Esophagus squamous epithelium (tissue), 5 donors: ENCODE data around the gene AXIN1. TPM values are rescaled to one million over a fixed set of nuclear protein-coding genes. Genes with fewer than 3 reads are reported as not detected.

Experiments
- DNase-seq: peaks from one replicate; lab custom pipeline; 2025; lab: John Stamatoyannopoulos, UW
- H3K27ac ChIP-seq, 4 donors: fragments of 200-600 bp; sonication (generic); one replicate each; pipeline ENCODE4 v1.5.1; 2016 to 2019; ENCODE audit warnings: mild to moderate bottlenecking in 1 of 4
- H3K27me3 ChIP-seq, 4 donors: fragments of 200-600 bp; sonication (generic); 1 replicate in 3 of 4; 2 replicates in 1 of 4; pipeline versions ENCODE4 v1.5.1 to v1.6.0; 2017 to 2021; ENCODE audit warnings: antibody characterized with exemption in 1 of 4
- H3K36me3 ChIP-seq, 3 donors: fragments of 200-600 bp; sonication (generic); one replicate each; pipeline ENCODE4 v1.5.1; 2016 to 2019
- H3K4me1 ChIP-seq, 3 donors: fragments of 200-600 bp; sonication (generic); one replicate each; pipeline ENCODE4 v1.5.1; 2017 to 2019
- H3K4me3 ChIP-seq, 4 donors: fragments of 200-600 bp; sonication (generic); 1 replicate in 3 of 4; 2 replicates in 1 of 4; pipeline ENCODE4 v1.5.1; 2016 to 2019; ENCODE audit warnings: mild to moderate bottlenecking in 2 of 4, moderate library complexity in 1 of 4
- H3K9me3 ChIP-seq, 3 donors: fragments of 200-600 bp; sonication (generic); one replicate each; pipeline ENCODE4 v1.5.1; 2016 to 2019
- POLR2A ChIP-seq, 4 donors: fragments of 450-650 bp; IDR thresholded peaks; one replicate each; pipeline ENCODE4 v1.6.1; 2017; ENCODE audit warnings: antibody characterized with exemption in 4 of 4, mild to moderate bottlenecking in 4 of 4, moderate library complexity in 3 of 4
- WGBS, 2 donors: methylation state at CpG; one replicate each; pipeline ENCODE4 v1.1.5; 2018; 5-methylcytosine and 5-hydroxymethylcytosine counted together
- intact Hi-C: fragments of 100-400 bp; cut with DNase I; formaldehyde crosslinking; loops from one replicate; pipeline ENCODE4 v1.15.0; 2022
- total RNA-seq, 4 donors: library from RNA; depleted of rRNA; stranded (reverse); fragments of >200 nt; gene quantifications; one replicate each; pipeline ENCODE4 v1.1.0, GENCODE V29; 2016
- TF ChIP-seq, protein P1 (sequence below), 6 experiments: fragments of 450-650 bp in 4 of 6; fragments of 200-600 bp in 2 of 6; sonication (generic) in 2 of 6; IDR thresholded peaks; one replicate each; pipeline ENCODE4 v1.5.1; 2016 to 2019; ENCODE audit warnings: antibody characterized with exemption in 6 of 6, mild to moderate bottlenecking in 4 of 6, moderate library complexity in 4 of 6
- donor health status: DM: yes; HTN: yes; CAD: no.

The AXIN1 gene
- total RNA-seq, 4 donors from 2014 or later = 17.8 to 32.2 (median 22.2) TPM

DNA sequence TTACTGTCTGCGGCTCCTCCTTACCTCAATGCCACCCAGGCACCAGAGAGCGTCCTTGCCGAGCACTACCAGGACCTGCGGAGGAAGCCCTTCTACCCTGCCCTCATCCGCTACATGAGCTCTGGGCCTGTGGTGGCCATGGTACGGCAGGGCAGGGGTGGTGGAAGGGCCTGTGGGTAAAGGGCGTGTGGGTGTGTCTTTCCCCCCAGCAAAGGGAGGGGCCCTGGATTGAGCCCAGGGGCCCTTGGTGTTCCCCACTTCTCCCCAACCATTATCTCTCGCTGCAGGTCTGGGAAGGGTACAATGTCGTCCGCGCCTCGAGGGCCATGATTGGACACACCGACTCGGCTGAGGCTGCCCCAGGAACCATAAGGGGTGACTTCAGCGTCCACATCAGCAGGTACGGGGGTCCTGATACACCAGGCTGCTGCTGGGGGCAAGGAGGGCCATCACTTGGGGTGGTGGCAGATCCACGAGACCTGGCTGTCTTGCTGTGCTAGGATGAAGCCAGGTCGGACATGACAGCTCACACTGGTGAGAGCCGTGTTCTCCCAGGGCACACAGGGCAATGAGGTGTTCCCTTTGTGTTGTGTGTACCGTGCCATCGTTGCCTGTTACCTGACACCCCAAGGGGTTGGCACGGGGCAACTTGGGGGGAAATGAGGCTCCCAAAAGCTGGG is 47.0 kb upstream of the AXIN1 start:
- Histone ChIP-seq H3K27me3 (no peaks in the 10 kb centered on the region), H3K36me3 (no peaks in the 10 kb centered on the region), H3K9me3 (no peaks in the 10 kb centered on the region), H3K27ac (peak overlapping the region in 2 of 4 donors; percentile 78 to 97), H3K4me3 (no peak overlapping the region), H3K4me1 (peaks cover 11 to 58% (median 12%) of the 10 kb centered on the region in 3 donors)
- intact Hi-C loops = loop anchor here (10.0 kb wide), 1 partner anchor 95 kb away; no protein-coding TSS in a partner anchor
- TF ChIP-seq, protein P1, sequence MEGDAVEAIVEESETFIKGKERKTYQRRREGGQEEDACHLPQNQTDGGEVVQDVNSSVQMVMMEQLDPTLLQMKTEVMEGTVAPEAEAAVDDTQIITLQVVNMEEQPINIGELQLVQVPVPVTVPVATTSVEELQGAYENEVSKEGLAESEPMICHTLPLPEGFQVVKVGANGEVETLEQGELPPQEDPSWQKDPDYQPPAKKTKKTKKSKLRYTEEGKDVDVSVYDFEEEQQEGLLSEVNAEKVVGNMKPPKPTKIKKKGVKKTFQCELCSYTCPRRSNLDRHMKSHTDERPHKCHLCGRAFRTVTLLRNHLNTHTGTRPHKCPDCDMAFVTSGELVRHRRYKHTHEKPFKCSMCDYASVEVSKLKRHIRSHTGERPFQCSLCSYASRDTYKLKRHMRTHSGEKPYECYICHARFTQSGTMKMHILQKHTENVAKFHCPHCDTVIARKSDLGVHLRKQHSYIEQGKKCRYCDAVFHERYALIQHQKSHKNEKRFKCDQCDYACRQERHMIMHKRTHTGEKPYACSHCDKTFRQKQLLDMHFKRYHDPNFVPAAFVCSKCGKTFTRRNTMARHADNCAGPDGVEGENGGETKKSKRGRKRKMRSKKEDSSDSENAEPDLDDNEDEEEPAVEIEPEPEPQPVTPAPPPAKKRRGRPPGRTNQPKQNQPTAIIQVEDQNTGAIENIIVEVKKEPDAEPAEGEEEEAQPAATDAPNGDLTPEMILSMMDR (IDR thresholded peaks at IDR 0.05) = no peak
- TF ChIP-seq POLR2A (IDR thresholded peaks at IDR 0.05) = no peak
- DNase-seq = no peak
- 40 to 100% methylated on average over 1 of the region's 22 CpGs for WGBS, 2 donors

DNA sequence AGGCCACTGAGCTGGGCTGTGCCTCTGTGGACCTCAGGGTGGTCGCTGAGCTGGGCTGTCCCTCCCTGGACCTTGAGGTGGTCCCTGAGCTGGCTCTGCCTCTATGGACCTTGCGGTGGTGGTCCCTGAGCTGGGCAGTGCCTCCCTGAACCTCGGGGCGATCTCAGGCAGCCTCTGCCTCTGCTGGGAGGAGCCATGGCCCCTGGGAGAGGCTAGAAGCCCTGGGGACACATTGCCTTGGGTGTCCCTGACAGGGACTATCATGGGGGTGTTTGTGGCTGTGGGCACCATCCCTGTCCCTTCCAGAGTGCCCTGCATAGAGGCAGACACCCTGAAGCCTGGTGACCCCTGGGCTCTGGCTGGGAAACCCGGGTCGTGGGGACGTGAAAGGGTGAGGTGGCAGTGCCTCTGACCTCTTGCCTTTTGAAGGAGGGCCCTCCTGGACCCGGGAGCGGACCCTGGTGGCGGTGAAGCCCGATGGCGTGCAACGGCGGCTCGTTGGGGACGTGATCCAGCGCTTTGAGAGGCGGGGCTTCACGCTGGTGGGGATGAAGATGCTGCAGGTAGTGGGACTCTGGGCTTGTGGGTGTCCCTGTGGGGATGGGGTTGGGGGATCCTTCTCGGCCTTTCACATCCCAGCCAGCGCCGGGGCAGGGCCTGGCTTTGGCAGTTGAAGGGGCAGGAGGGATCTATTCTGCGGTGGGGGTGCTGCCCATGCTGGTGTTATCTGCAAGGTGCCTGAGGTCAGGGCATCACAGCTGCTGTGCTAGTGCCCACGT is 46.2 kb upstream of the AXIN1 start:
- Histone ChIP-seq H3K4me3 (no peak overlapping the region), H3K27ac (peak overlapping the region in 3 of 4 donors; percentile 69 to 88 (median 88)), H3K9me3 (no peaks in the 10 kb centered on the region), H3K36me3 (no peaks in the 10 kb centered on the region), H3K4me1 (peaks cover 11 to 58% (median 12%) of the 10 kb centered on the region in 3 donors), H3K27me3 (no peaks in the 10 kb centered on the region)
- TF ChIP-seq, protein P1 (IDR thresholded peaks at IDR 0.05) = no peak
- WGBS, 2 donors = 71 to 75% methylated on average over 6 to 14 of the region's 24 CpGs
- intact Hi-C loops = loop anchor here (10.0 kb wide), 1 partner anchor 96 kb away; no protein-coding TSS in a partner anchor
- DNase-seq = no peak

DNA sequence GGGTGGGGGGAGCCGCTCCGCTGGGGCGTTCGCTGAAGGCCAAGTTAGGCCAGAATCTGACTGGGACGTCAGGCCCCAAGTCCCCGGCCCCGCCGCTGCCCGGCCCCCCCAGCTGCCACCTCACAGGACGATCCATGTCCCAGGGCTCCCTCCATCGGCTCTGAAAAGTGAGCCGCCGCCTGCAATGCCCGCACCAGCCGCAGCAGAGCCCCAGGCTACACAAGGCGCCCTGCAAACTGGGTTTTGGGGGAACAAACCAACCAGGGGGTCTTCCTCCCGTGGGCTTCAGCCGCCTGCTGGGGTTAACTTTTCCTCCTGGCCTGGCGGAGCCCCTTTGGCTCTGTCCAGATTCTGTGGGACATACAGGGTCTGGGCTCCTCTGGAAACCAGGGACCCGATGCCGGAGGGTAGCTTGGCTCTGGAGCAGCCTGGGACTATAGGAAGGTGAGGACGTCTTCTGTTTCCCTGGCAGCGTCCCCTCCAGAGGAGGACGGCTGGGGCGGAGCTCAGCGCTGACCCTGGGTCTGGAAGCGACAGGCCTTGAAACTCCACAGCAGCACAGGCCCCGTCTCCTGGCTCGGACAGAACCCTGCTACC is 45.3 kb upstream of the AXIN1 start:
- Histone ChIP-seq H3K4me3 (peak overlapping the region; percentile 52 to 89 (median 68)), H3K27ac (peak overlapping the region; percentile 67 to 88 (median 78)), H3K36me3 (no peaks in the 10 kb centered on the region), H3K9me3 (no peaks in the 10 kb centered on the region), H3K27me3 (no peaks in the 10 kb centered on the region), H3K4me1 (peaks cover 11 to 55% (median 12%) of the 10 kb centered on the region in 3 donors)
- TF ChIP-seq, protein P1 (IDR thresholded peaks at IDR 0.05) = peak in 5 of 6 experiments; percentile 34 to 63 (median 52)
- no peak for TF ChIP-seq POLR2A (IDR thresholded peaks at IDR 0.05)
- WGBS, 2 donors = 7 to 42% methylated on average over 4 to 9 of the region's 29 CpGs
- no peak for DNase-seq
- intact Hi-C loops = loop anchor here (10.0 kb wide), 1 partner anchor 97 kb away; no protein-coding TSS in a partner anchor

DNA sequence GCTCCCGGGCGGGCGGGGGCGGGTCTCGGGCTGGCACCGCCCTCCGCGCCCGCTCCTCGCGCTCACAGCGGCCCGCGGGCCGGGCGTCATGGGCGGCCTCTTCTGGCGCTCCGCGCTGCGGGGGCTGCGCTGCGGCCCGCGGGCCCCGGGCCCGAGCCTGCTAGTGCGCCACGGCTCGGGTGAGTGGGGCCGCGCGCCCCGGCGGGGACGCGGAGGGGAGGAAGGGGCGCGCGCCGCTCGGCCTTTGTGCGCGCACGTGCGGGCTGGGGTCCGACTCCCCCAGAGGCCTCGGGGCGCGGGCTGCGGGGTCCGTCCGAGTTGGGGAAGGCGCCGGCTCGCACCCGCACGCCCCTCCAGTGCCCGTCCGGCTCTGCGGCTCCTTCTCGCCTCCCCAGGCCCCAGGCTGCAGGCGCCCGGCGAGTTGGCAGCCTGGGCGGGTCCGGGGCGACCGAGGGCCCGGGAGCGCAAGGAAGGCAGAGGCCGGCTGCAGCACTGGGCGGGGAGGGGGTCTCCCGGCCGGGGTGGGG is 44.7 kb upstream of the AXIN1 start, which contains the start of gene NME4:
Gene NME4 (plus strand): TSS at position 65 of the 527 bp plus-strand sequence. CDS start 24 bp downstream, at position 89.
- intact Hi-C loops = loop anchor here (10.0 kb wide), 1 partner anchor 98 kb away; no protein-coding TSS in a partner anchor
- H3K4me3 ChIP-seq = peak within 1 kb of the TSS; percentile 52 to 89 (median 68)
- no CpG with 5 or more reads among the region's 75 CpGs for WGBS, 2 donors
- H3K9me3 ChIP-seq = no peaks in the 10 kb centered on the region
- DNase-seq = no peak
- TF ChIP-seq, protein P1 (IDR thresholded peaks at IDR 0.05) = peak in 1 of 6 experiments; percentile 5
- peak in 1 of 4 donors; percentile 9 for TF ChIP-seq POLR2A (IDR thresholded peaks at IDR 0.05)
- H3K4me1 ChIP-seq = peaks cover 7 to 48% (median 10%) of the 10 kb centered on the region in 3 donors
- no peaks in the 10 kb centered on the region for H3K27me3 ChIP-seq
- no peaks in the 10 kb centered on the region for H3K36me3 ChIP-seq
- H3K27ac ChIP-seq = peak within 1 kb of the TSS; percentile 67 to 88 (median 78)
